ENCODE measurements around the gene SART1.

- TF ChIP-seq POLR2A (IDR thresholded peaks at IDR 0.05; ENCODE audit: low read depth, low read length), result no peak
- no peak for TF ChIP-seq EZH2 (IDR thresholded peaks at IDR 0.05; ENCODE audit: borderline replicate concordance, control insufficient read depth, low read depth, low read length)
- no peak for TF ChIP-seq EED (IDR thresholded peaks at IDR 0.05; ENCODE audit: low read depth)
- TF ChIP-seq CREM (IDR thresholded peaks at IDR 0.05; ENCODE audit: low read depth), result no peak
- no peak for TF ChIP-seq CTCF (IDR thresholded peaks at IDR 0.05 in 2 of 3, conservative IDR thresholded peaks at IDR 0.05 in 1 of 3; ENCODE audit: control insufficient read depth in 2 of 3, extremely low read depth in 1 of 3, insufficient read depth in 1 of 3, low read depth in 3 of 3, low read length in 3 of 3)
- no peak for TF ChIP-seq PKNOX1 (IDR thresholded peaks at IDR 0.05)
- no peak for TF ChIP-seq NR2F1 (conservative IDR thresholded peaks at IDR 0.05)
- TF ChIP-seq KAT2A (conservative IDR thresholded peaks at IDR 0.05; ENCODE audit: control insufficient read depth, low read depth, low read length), result no peak
These were observed 22.1 kb downstream of the SART1 start for GRCh38 chr11:65983589-65983987.

Data from GM12878 (cell line).